Neural progenitor cell (in vitro differentiated cells): ENCODE measurements around the gene PLEKHO2. TPM values are rescaled to one million over a fixed set of nuclear protein-coding genes. Genes with fewer than 3 reads are reported as not detected.
A peak's percentile ranks its signal among the peaks of the same experiment; 100 is the strongest.

Source experiments
- DNase-seq: peaks from one replicate; pipeline ENCODE4 v3.0.0-alpha.2; 2016; ENCODE audit warnings: low spot score
- H2AFZ ChIP-seq: fragments of 200-600 bp; sonication (generic); replicated peaks from 2 replicates; pipeline ENCODE4 v1.6.1; 2016; ENCODE audit warnings: antibody characterized with exemption
- H3F3A ChIP-seq: fragments of 200-600 bp; sonication (generic); 2 replicates; pipeline ENCODE4 v1.6.1; 2016; ENCODE audit warnings: antibody characterized with exemption, low read depth
- H3K27ac ChIP-seq: fragments of 200-600 bp; sonication (generic); 2 replicates; pipeline ENCODE4 v1.5.1; 2016; ENCODE audit warnings: mild to moderate bottlenecking
- H3K27me3 ChIP-seq: fragments of 200-600 bp; sonication (generic); 2 replicates; pipeline ENCODE4 v1.6.1; 2016; ENCODE audit warnings: mild to moderate bottlenecking, moderate library complexity
- H3K36me3 ChIP-seq: fragments of 200-600 bp; sonication (generic); 2 replicates; pipeline ENCODE4 v1.5.1; 2016
- H3K4me1 ChIP-seq: fragments of 200-600 bp; sonication (generic); 2 replicates; pipeline ENCODE4 v1.6.1; 2016; ENCODE audit warnings: mixed run types
- H3K4me2 ChIP-seq: fragments of 200-600 bp; sonication (generic); 2 replicates; pipeline ENCODE4 v1.6.1; 2016
- H3K4me3 ChIP-seq: fragments of 200-600 bp; sonication (generic); 2 replicates; pipeline ENCODE4 v1.5.1; 2016
- H3K79me2 ChIP-seq: fragments of 200-600 bp; sonication (generic); 2 replicates; pipeline ENCODE4 v1.6.1; 2016; ENCODE audit warnings: low read depth
- H3K9ac ChIP-seq: fragments of 200-600 bp; sonication (generic); 2 replicates; pipeline ENCODE4 v1.6.1; 2016
- H3K9me3 ChIP-seq: fragments of 200-600 bp; sonication (generic); 2 replicates; pipeline ENCODE4 v1.5.1; 2016; ENCODE audit warnings: low read depth
- H4K20me1 ChIP-seq: fragments of 200-600 bp; sonication (generic); 2 replicates; pipeline ENCODE4 v1.6.1; 2016; ENCODE audit warnings: low read depth
- H3K27ac Mint-ChIP-seq: 3 replicates; pipeline ENCODE4 v1.8.0; 2021; ENCODE audit warnings: mixed read lengths
- H3K27me3 Mint-ChIP-seq: 2 replicates; pipeline ENCODE4 v1.8.0; 2022; ENCODE audit warnings: low read depth, mild to moderate bottlenecking, inconsistent platforms, moderate library complexity, mixed read lengths; ENCODE audit not compliant: insufficient read depth
- H3K36me3 Mint-ChIP-seq: 3 replicates; pipeline ENCODE4 v1.8.0; 2021; ENCODE audit warnings: mixed read lengths
- H3K4me1 Mint-ChIP-seq: 3 replicates; pipeline ENCODE4 v1.8.0; 2021; ENCODE audit warnings: mixed read lengths
- H3K4me3 Mint-ChIP-seq: 3 replicates; pipeline ENCODE4 v1.8.0; 2021; ENCODE audit warnings: mild to moderate bottlenecking, moderate library complexity, mixed read lengths
- H3K9me3 Mint-ChIP-seq: 3 replicates; pipeline ENCODE4 v1.8.0; 2020; ENCODE audit warnings: mixed read lengths
- EZH2 ChIP-seq: fragments of 200-600 bp; sonication (generic); IDR thresholded peaks from 2 replicates; pipeline ENCODE4 v1.6.1; 2017; ENCODE audit warnings: antibody characterized with exemption, mild to moderate bottlenecking, moderate library complexity
- EZH2phosphoT487 ChIP-seq: fragments of 200-600 bp; sonication (generic); IDR thresholded peaks from 2 replicates; pipeline ENCODE4 v1.6.1; 2017; ENCODE audit warnings: antibody characterized with exemption
- total RNA-seq: library from RNA; depleted of rRNA; stranded (reverse); fragments of >200 nt; gene quantifications from 2 replicates; pipeline ENCODE4 v1.2.3, GENCODE V29; 2015; ENCODE audit warnings: low replicate concordance
- TF ChIP-seq, protein P1 (sequence below): fragments of 200-600 bp; sonication (generic); IDR thresholded peaks from 2 replicates; pipeline ENCODE4 v1.5.1; 2017; ENCODE audit warnings: antibody characterized with exemption, mild to moderate bottlenecking

Gene PLEKHO2
- total RNA-seq, 1 donor from 2014 or later: 7.7 TPM

DNA sequence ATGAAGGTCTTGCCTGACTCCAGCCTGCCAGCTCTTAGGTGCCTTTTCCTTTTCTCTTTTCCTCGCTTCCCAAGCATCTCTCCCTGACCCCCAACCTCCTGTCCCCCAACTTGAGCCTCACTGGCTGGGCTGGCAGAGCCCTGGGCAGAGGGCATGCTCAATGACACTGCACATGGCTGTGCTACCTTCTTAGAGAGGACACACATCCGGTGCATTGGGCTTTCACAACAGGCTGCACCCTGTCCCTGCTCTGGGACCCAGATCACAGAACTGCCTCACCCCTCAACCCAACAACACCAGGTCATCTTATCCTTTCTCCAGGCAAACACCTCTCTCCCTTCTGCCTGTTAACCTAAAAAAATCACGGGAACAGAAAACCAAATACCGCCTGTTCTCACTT is 62.5 kb downstream of the PLEKHO2 start:
- Histone ChIP-seq H3K27ac (no peak overlapping the region), H3K4me2 (no peak overlapping the region), H3K4me1 (no peaks in the 10 kb centered on the region), H3K79me2 (no peaks in the 10 kb centered on the region), H3K9ac (no peak overlapping the region), H3K4me3 (no peak overlapping the region), H3K9me3 (no peaks in the 10 kb centered on the region), H4K20me1 (no peaks in the 10 kb centered on the region), H3F3A (peaks cover 15% of the 10 kb centered on the region), H3K36me3 (no peaks in the 10 kb centered on the region), H2AFZ (no peak overlapping the region), H3K27me3 (no peaks in the 10 kb centered on the region)
- DNase-seq: no peak
- Mint-ChIP-seq H3K27me3 (peaks cover under 1% of the 10 kb centered on the region), H3K4me3 (no peak overlapping the region), H3K27ac (no peak overlapping the region), H3K36me3 (peaks cover 3% of the 10 kb centered on the region), H3K4me1 (peaks cover 7% of the 10 kb centered on the region), H3K9me3 (peaks cover 22% of the 10 kb centered on the region)
- TF ChIP-seq EZH2phosphoT487 (no peak), EZH2 (no peak)
- TF ChIP-seq, protein P1, sequence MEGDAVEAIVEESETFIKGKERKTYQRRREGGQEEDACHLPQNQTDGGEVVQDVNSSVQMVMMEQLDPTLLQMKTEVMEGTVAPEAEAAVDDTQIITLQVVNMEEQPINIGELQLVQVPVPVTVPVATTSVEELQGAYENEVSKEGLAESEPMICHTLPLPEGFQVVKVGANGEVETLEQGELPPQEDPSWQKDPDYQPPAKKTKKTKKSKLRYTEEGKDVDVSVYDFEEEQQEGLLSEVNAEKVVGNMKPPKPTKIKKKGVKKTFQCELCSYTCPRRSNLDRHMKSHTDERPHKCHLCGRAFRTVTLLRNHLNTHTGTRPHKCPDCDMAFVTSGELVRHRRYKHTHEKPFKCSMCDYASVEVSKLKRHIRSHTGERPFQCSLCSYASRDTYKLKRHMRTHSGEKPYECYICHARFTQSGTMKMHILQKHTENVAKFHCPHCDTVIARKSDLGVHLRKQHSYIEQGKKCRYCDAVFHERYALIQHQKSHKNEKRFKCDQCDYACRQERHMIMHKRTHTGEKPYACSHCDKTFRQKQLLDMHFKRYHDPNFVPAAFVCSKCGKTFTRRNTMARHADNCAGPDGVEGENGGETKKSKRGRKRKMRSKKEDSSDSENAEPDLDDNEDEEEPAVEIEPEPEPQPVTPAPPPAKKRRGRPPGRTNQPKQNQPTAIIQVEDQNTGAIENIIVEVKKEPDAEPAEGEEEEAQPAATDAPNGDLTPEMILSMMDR: no peak

DNA sequence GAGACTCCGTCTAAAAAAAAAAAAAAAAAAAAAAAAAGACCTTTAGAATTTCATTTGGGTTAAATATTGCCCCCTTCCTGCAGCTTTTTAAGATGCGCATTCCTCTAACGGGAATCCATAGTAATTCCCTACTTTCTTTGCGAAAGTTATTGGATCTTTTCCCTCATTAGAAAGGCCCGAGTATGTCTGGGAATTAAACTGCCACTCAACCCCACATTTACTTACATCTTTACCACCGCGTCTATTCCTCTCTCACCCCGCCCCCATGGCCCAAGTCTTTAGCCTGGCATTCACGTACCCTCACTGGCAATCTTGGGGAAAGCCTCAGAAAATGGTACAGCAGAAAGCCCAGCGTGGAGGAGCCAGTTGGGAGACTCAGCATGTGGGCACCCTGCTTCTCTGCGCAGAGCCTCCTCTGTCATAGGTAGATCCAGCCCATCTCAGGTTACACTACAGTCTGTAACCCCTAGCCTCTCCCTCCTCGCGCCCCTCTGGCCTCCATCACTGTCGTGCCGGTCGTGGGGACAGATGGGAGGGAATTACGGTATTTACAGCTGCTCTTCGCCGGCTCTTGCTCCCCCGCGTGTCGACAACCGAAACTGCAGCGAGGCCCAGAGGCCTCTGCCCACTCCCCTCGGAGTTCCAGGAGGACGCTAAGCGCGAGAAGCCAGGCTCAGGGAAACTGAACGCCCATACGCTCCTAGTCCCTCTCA is 63.6 kb downstream of the PLEKHO2 start:
- no peak overlapping the region for H3K27ac ChIP-seq
- peak overlapping the region; percentile 67 for H3K4me2 ChIP-seq
- H3K4me3 ChIP-seq: peak overlapping the region; percentile 32

DNA sequence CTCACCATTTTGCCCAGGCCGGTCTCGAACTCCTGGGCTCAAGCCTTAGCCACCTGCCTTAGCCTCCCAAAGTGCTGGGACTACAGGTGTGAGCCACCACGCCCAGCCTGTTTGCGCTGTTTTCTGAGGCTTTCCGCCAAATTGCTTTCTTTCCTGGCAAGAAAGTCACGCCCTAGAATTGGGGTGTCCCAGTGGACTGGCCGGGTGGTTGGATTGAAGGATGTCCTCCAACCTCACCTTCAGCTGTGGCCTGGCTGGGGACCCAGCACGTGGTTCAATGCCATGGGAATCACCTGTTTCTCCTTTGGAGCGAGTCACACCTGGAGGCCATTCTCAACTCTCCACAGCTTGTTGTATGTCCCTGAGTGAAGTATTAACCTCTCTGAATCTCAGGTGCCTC is 64.2 kb downstream of the PLEKHO2 start:
- H3K4me3 Mint-ChIP-seq: peak overlapping the region; percentile 13
- Histone ChIP-seq H3F3A (peaks cover 15% of the 10 kb centered on the region), H3K4me1 (no peaks in the 10 kb centered on the region), H3K27ac (no peak overlapping the region), H3K9ac (no peak overlapping the region), H3K4me3 (peak overlapping the region; percentile 32), H3K9me3 (no peaks in the 10 kb centered on the region), H3K36me3 (no peaks in the 10 kb centered on the region), H4K20me1 (no peaks in the 10 kb centered on the region), H3K27me3 (peaks cover 12% of the 10 kb centered on the region), H3K4me2 (no peak overlapping the region), H2AFZ (no peak overlapping the region), H3K79me2 (no peaks in the 10 kb centered on the region)
- peaks cover 3% of the 10 kb centered on the region for H3K27me3 Mint-ChIP-seq
- H3K9me3 Mint-ChIP-seq: peaks cover 16% of the 10 kb centered on the region
- H3K4me1 Mint-ChIP-seq: peaks cover 10% of the 10 kb centered on the region
- no peak for TF ChIP-seq EZH2
- no peak for TF ChIP-seq EZH2phosphoT487
- TF ChIP-seq, protein P1: no peak
- H3K36me3 Mint-ChIP-seq: peaks cover 3% of the 10 kb centered on the region
- no peak for DNase-seq
- no peak overlapping the region for H3K27ac Mint-ChIP-seq

More for the DNA sequence above, 63.6 kb downstream of the PLEKHO2 start:
- H3K4me1 Mint-ChIP-seq: peaks cover 7% of the 10 kb centered on the region
- peak overlapping the region; percentile 13 for H3K4me3 Mint-ChIP-seq
- no peak overlapping the region for H3K9ac ChIP-seq
- H3K36me3 Mint-ChIP-seq: peaks cover 3% of the 10 kb centered on the region
- no peaks in the 10 kb centered on the region for H4K20me1 ChIP-seq
- TF ChIP-seq, protein P1: peak; percentile 65
- TF ChIP-seq EZH2: no peak
- no peak for TF ChIP-seq EZH2phosphoT487
- no peaks in the 10 kb centered on the region for H3K79me2 ChIP-seq
- no peaks in the 10 kb centered on the region for H3K27me3 Mint-ChIP-seq
- peaks cover 6% of the 10 kb centered on the region for H3K27me3 ChIP-seq
- peaks cover 15% of the 10 kb centered on the region for H3F3A ChIP-seq
- peak overlapping the region; percentile 28 for H2AFZ ChIP-seq
- peak; percentile 92 for DNase-seq
- H3K36me3 ChIP-seq: no peaks in the 10 kb centered on the region
- H3K9me3 ChIP-seq: no peaks in the 10 kb centered on the region
- H3K27ac Mint-ChIP-seq: peak overlapping the region; percentile 3
- H3K9me3 Mint-ChIP-seq: peaks cover 20% of the 10 kb centered on the region
- no peaks in the 10 kb centered on the region for H3K4me1 ChIP-seq
